Endothelial cell of umbilical vein (primary cell): ENCODE results near the gene TGFA. TPM values are rescaled to one million over a fixed set of nuclear protein-coding genes. Genes with fewer than 3 reads are reported as not detected.

Source experiments
- BruUV-seq: library from RNA; stranded (reverse); fragments of 400-500 nt; replicated peaks from 2 replicates; lab custom pipeline; 2021; lab: Mats Ljungman, UMichigan
- CTCF ChIA-PET: fragments of 300-600, 350-600 bp; sonication (Branson Sonifier 250); formaldehyde crosslinking; loops from one replicate; lab custom pipeline; 2021; ENCODE audit warnings: antibody characterized with exemption, inconsistent platforms; lab: Charles Lee
- POLR2A ChIA-PET: fragments of 300-600, 350-600 bp; sonication (Branson Sonifier 250); formaldehyde crosslinking; loops from one replicate; lab custom pipeline; 2021; ENCODE audit warnings: antibody characterized with exemption, inconsistent platforms; lab: Charles Lee
- DNase-seq: peaks from one replicate; pipeline ENCODE4 v3.0.0-alpha.2; 2011; ENCODE audit warnings: low read depth, low spot score
- FAIRE-seq: peaks from 2 replicates; lab custom pipeline; 2011; peaks lifted over from hg19 to GRCh38; lab: Jason Lieb, UNC
- H2AFZ ChIP-seq: 2 replicates; pipeline ENCODE4 v1.6.0; 2012; ENCODE audit warnings: low read depth, low read length, control low read depth, inconsistent platforms
- H3K27ac ChIP-seq: 2 replicates; pipeline ENCODE4 v1.5.1; 2011; ENCODE audit warnings: low read depth, mild to moderate bottlenecking, control low read depth, low read length, moderate library complexity; ENCODE audit not compliant: insufficient read depth
- H3K27me3 ChIP-seq, 2 experiments: 2 replicates each; pipeline versions ENCODE4 v1.6.0 to v1.6.1; 2011; ENCODE audit warnings: low read length in 2 of 2, mixed read lengths in 1 of 2; ENCODE audit not compliant: control insufficient read depth in 2 of 2, insufficient read depth in 2 of 2
- H3K36me3 ChIP-seq, 2 experiments: 2 replicates in 1 of 2; 3 replicates in 1 of 2; pipeline ENCODE4 v1.5.1; 2011; ENCODE audit warnings: low read length in 2 of 2, mild to moderate bottlenecking in 1 of 2, moderate library complexity in 1 of 2; ENCODE audit not compliant: control insufficient read depth in 2 of 2, insufficient read depth in 2 of 2; ENCODE audit errors: extremely low read depth in 1 of 2
- H3K4me1 ChIP-seq: 3 replicates; pipeline ENCODE4 v1.5.1; 2011; ENCODE audit warnings: mild to moderate bottlenecking, low read length; ENCODE audit not compliant: control insufficient read depth, insufficient read depth; ENCODE audit errors: extremely low read depth
- H3K4me2 ChIP-seq: 2 replicates; pipeline ENCODE4 v1.6.1; 2011; ENCODE audit warnings: low read length, control low read depth, mixed read lengths; ENCODE audit not compliant: insufficient read depth
- H3K4me3 ChIP-seq, 3 experiments: fragments of 200-600 bp in 1 of 3; sonication (generic), shearing (Covaris generic) in 1 of 3; replicated peaks in 1 of 3; 2 replicates each; pipeline ENCODE4 v1.5.1; 2011 to 2016; ENCODE audit warnings: control low read depth in 3 of 3, low read length in 3 of 3, mild to moderate bottlenecking in 2 of 3, inconsistent platforms in 1 of 3, low read depth in 1 of 3, moderate library complexity in 1 of 3; ENCODE audit not compliant: insufficient read depth in 1 of 3
- H3K79me2 ChIP-seq: 2 replicates; pipeline ENCODE4 v1.6.0; 2012; ENCODE audit warnings: low read length, inconsistent platforms; ENCODE audit not compliant: control insufficient read depth, insufficient read depth
- H3K9ac ChIP-seq: replicated peaks from 2 replicates; pipeline ENCODE3; 2011; ENCODE audit warnings: low read length, control low read depth; ENCODE audit not compliant: insufficient read depth; ENCODE audit errors: extremely low read depth
- H3K9me1 ChIP-seq: replicated peaks from 3 replicates; pipeline ENCODE4 v1.6.0; 2011; ENCODE audit warnings: mild to moderate bottlenecking, low read length; ENCODE audit not compliant: control insufficient read depth, insufficient read depth; ENCODE audit errors: extremely low read depth
- H3K9me3 ChIP-seq: replicated peaks from 2 replicates; pipeline ENCODE4 v1.5.1; 2012; ENCODE audit warnings: low read length, inconsistent platforms; ENCODE audit not compliant: control insufficient read depth, insufficient read depth
- H4K20me1 ChIP-seq: replicated peaks from 2 replicates; pipeline ENCODE3; 2011; ENCODE audit warnings: mild to moderate bottlenecking, low read length; ENCODE audit not compliant: control insufficient read depth, insufficient read depth; ENCODE audit errors: extremely low read depth
- EZH2 ChIP-seq: IDR thresholded peaks from 2 replicates; pipeline ENCODE4 v1.6.1; 2012; ENCODE audit warnings: borderline replicate concordance, low read depth, mild to moderate bottlenecking, moderate library complexity, low read length, inconsistent platforms; ENCODE audit not compliant: severe bottlenecking
- FOS ChIP-seq: IDR thresholded peaks from 2 replicates; pipeline ENCODE4 v1.6.1; 2011; ENCODE audit warnings: mild to moderate bottlenecking, low read length, moderate library complexity, borderline replicate concordance; ENCODE audit not compliant: insufficient read depth
- GATA2 ChIP-seq: IDR thresholded peaks from 2 replicates; pipeline ENCODE4 v1.7.0; 2011; ENCODE audit warnings: low read depth, mild to moderate bottlenecking, moderate library complexity, mixed read lengths, low read length; ENCODE audit not compliant: insufficient read length, insufficient read depth
- JUN ChIP-seq: IDR thresholded peaks from 2 replicates; pipeline ENCODE4 v1.6.1; 2011; ENCODE audit warnings: borderline replicate concordance, low read depth; ENCODE audit not compliant: insufficient read length, insufficient read depth
- POLR2AphosphoS5 ChIP-seq: IDR thresholded peaks from 2 replicates; pipeline ENCODE4 v1.6.1; 2012; ENCODE audit warnings: low read depth, mild to moderate bottlenecking, control low read depth, low read length, moderate library complexity; ENCODE audit not compliant: insufficient read depth
- dilution Hi-C: fragments of 300-500 bp; cut with MboI; formaldehyde crosslinking; loops from one replicate; pipeline ENCODE4 v1.15.0; 2019; ENCODE audit warnings: low sequenced_read_pairs; ENCODE audit not compliant: extremely low pct_ligation_motif_present
- intact Hi-C: fragments of 100-400 bp; cut with micrococcal nuclease; formaldehyde crosslinking; loops from one replicate; pipeline ENCODE4 v1.10.0; 2022
- polyA plus RNA-seq, 4 experiments: library from polyadenylated mRNA; depleted of rRNA in 3 of 4; stranded (reverse) in 3 of 4; unstranded in 1 of 4; fragments of >200 nt; gene quantifications; 2 replicates each; pipeline versions ENCODE4 v1.2.1 to v1.2.3, GENCODE V29; 2011 to 2012; ENCODE audit warnings: missing spikeins in 1 of 4
- total RNA-seq: library from RNA; stranded (reverse); gene quantifications from 2 replicates; pipeline ENCODE4 v1.2.3, GENCODE V29; 2021

Gene TGFA
- total and polyA plus RNA-seq, 2 donors (not counting 3 experiments of a cell fraction or from before 2014, with no cell fraction given): 0.22 to 0.32 TPM

GRCh38 chr2:70534183-70534836, 19.3 kb downstream of the TGFA start:
- intact Hi-C loops: no loop called here
- Histone ChIP-seq H4K20me1 (no peaks in the 10 kb centered on the region), H3K4me2 (no peak overlapping the region), H3K27ac (no peak overlapping the region), H3K4me1 (no peaks in the 10 kb centered on the region), H3K36me3 (no peaks in the 10 kb centered on the region), H2AFZ (no peak overlapping the region), H3K27me3 (peaks cover 4 to 17% of the 10 kb centered on the region in 2 experiments), H3K9me3 (no peaks in the 10 kb centered on the region), H3K9me1 (no peaks in the 10 kb centered on the region), H3K79me2 (no peaks in the 10 kb centered on the region), H3K4me3 (no peak overlapping the region), H3K9ac (no peak overlapping the region)
- no peak for DNase-seq
- dilution Hi-C loops: no loop called here
- ChIA-PET CTCF (no interaction called here), POLR2A (no interaction called here)
- BruUV-seq: no TSS peak
- no peak for TF ChIP-seq POLR2AphosphoS5
- TF ChIP-seq GATA2: no peak
- no peak for TF ChIP-seq EZH2
- TF ChIP-seq JUN: no peak
- no peak for FAIRE-seq

GRCh38 chr2:70532244-70532935, 21.2 kb downstream of the TGFA start:
- Histone ChIP-seq H3K36me3 (no peaks in the 10 kb centered on the region), H3K9me1 (no peaks in the 10 kb centered on the region), H3K4me3 (no peak overlapping the region), H3K9ac (no peak overlapping the region), H3K27ac (no peak overlapping the region), H3K27me3 (peaks cover 4 to 20% of the 10 kb centered on the region in 2 experiments), H2AFZ (no peak overlapping the region), H3K4me1 (no peaks in the 10 kb centered on the region), H4K20me1 (no peaks in the 10 kb centered on the region), H3K4me2 (no peak overlapping the region), H3K9me3 (no peaks in the 10 kb centered on the region), H3K79me2 (no peaks in the 10 kb centered on the region)
- no peak for TF ChIP-seq FOS
- no peak for TF ChIP-seq JUN
- POLR2A ChIA-PET: no interaction called here
- intact Hi-C loops: no loop called here
- BruUV-seq: no TSS peak
- FAIRE-seq (no peak), DNase-seq (no peak)
- dilution Hi-C loops: no loop called here
- CTCF ChIA-PET: no interaction called here
